Karpas-422 (cell line): ENCODE results near the gene KSR2. TPM values are rescaled to one million over a fixed set of nuclear protein-coding genes. Genes with fewer than 3 reads are reported as not detected.

ENCODE experiments used
- DNase-seq: peaks from one replicate; pipeline ENCODE4 v3.0.0-alpha.2; 2015
- H2AFZ ChIP-seq: fragments of 200-600 bp; sonication (generic); 2 replicates; pipeline ENCODE4 v1.6.1; 2014; ENCODE audit warnings: antibody characterized with exemption, low read length, mixed read lengths
- H3K27ac ChIP-seq: fragments of 200-600 bp; sonication (generic); 2 replicates; pipeline ENCODE4 v1.5.1; 2014; ENCODE audit warnings: mild to moderate bottlenecking, low read length, moderate library complexity
- H3K27me3 ChIP-seq: fragments of 200-600 bp; sonication (generic); 2 replicates; pipeline ENCODE4 v1.6.1; 2014; ENCODE audit warnings: low read length, mixed read lengths
- H3K36me3 ChIP-seq: fragments of 200-600 bp; sonication (generic); 2 replicates; pipeline ENCODE4 v1.6.1; 2014; ENCODE audit warnings: low read length, mixed read lengths; ENCODE audit not compliant: insufficient read depth
- H3K4me1 ChIP-seq: fragments of 200-600 bp; sonication (generic); 2 replicates; pipeline ENCODE4 v1.6.1; 2014; ENCODE audit warnings: mild to moderate bottlenecking, low read length, mixed read lengths
- H3K4me2 ChIP-seq: fragments of 200-600 bp; sonication (generic); 2 replicates; pipeline ENCODE4 v1.6.1; 2014; ENCODE audit warnings: low read length, low read depth, mild to moderate bottlenecking; ENCODE audit not compliant: poor library complexity, severe bottlenecking
- H3K4me3 ChIP-seq: fragments of 200-600 bp; sonication (generic); 2 replicates; pipeline ENCODE4 v1.5.1; 2014; ENCODE audit warnings: mild to moderate bottlenecking, antibody characterized with exemption, low read length, mixed read lengths
- H3K79me2 ChIP-seq: fragments of 200-600 bp; sonication (generic); 2 replicates; pipeline ENCODE4 v1.6.1; 2014; ENCODE audit warnings: mild to moderate bottlenecking, low read length, mixed read lengths
- H3K9ac ChIP-seq: fragments of 200-600 bp; sonication (generic); 2 replicates; pipeline ENCODE4 v1.6.0; 2014; ENCODE audit warnings: low read length
- H3K9me2 ChIP-seq: fragments of 200-600 bp; sonication (generic), shearing (Covaris generic); replicated peaks from 2 replicates; pipeline ENCODE4 v1.6.0; 2014; ENCODE audit warnings: mild to moderate bottlenecking, low read length, moderate library complexity; ENCODE audit not compliant: insufficient read depth
- H3K9me3 ChIP-seq: fragments of 300-700, 200-600 bp; sonication (generic); 2 replicates; pipeline ENCODE4 v1.6.1; 2014; ENCODE audit warnings: low read length, mixed read lengths
- H4K20me1 ChIP-seq: fragments of 200-600 bp; sonication (generic); 2 replicates; pipeline ENCODE4 v1.6.1; 2014; ENCODE audit warnings: mild to moderate bottlenecking, antibody characterized with exemption, low read length, low read depth; ENCODE audit not compliant: insufficient read depth
- total RNA-seq: library from RNA; depleted of rRNA; stranded (reverse); fragments of >200 nt; shearing (Covaris generic); gene quantifications from 2 replicates; pipeline ENCODE4 v1.2.3, GENCODE V29; 2014; ENCODE audit warnings: low replicate concordance

KSR2 gene
- total RNA-seq, 1 experiment from 2014 or later: 0.04 TPM

GRCh38 chr12:117685110-117685926 lies 283.5 kb downstream of the KSR2 start:
- H3K4me2 ChIP-seq: no peak overlapping the region
- H3K4me3 ChIP-seq: no peak overlapping the region
- H3K4me1 ChIP-seq: no peaks in the 10 kb centered on the region
- no peaks in the 10 kb centered on the region for H4K20me1 ChIP-seq
- H3K9me3 ChIP-seq: no peaks in the 10 kb centered on the region
- H3K27me3 ChIP-seq: no peaks in the 10 kb centered on the region
- no peaks in the 10 kb centered on the region for H3K36me3 ChIP-seq
- H3K27ac ChIP-seq: no peak overlapping the region
- H3K79me2 ChIP-seq: no peaks in the 10 kb centered on the region
- H3K9ac ChIP-seq: no peak overlapping the region
- no peaks in the 10 kb centered on the region for H3K9me2 ChIP-seq
- H2AFZ ChIP-seq: no peak overlapping the region
- peak; percentile 48 for DNase-seq

- Histone ChIP-seq H3K4me3 (no peak overlapping the region), H3K9me2 (no peaks in the 10 kb centered on the region), H3K36me3 (no peaks in the 10 kb centered on the region), H3K4me1 (no peaks in the 10 kb centered on the region), H3K9me3 (no peaks in the 10 kb centered on the region), H3K9ac (no peak overlapping the region), H2AFZ (no peak overlapping the region), H3K79me2 (no peaks in the 10 kb centered on the region), H3K27me3 (no peaks in the 10 kb centered on the region), H3K27ac (no peak overlapping the region), H4K20me1 (no peaks in the 10 kb centered on the region), H3K4me2 (no peak overlapping the region)
- no peak for DNase-seq
Measured at GRCh38 chr12:117684471-117684870, 284.3 kb downstream of the KSR2 start.

- no peak overlapping the region for H3K9ac ChIP-seq
- no peak for DNase-seq
- H3K4me2 ChIP-seq: no peak overlapping the region
- H3K9me2 ChIP-seq: no peaks in the 10 kb centered on the region
- H3K9me3 ChIP-seq: no peaks in the 10 kb centered on the region
- no peaks in the 10 kb centered on the region for H4K20me1 ChIP-seq
- H2AFZ ChIP-seq: no peak overlapping the region
- no peak overlapping the region for H3K4me3 ChIP-seq
- no peaks in the 10 kb centered on the region for H3K79me2 ChIP-seq
- no peaks in the 10 kb centered on the region for H3K4me1 ChIP-seq
- H3K27ac ChIP-seq: no peak overlapping the region
- no peaks in the 10 kb centered on the region for H3K27me3 ChIP-seq
- H3K36me3 ChIP-seq: no peaks in the 10 kb centered on the region
Measured at GRCh38 chr12:117680312-117680711, 288.5 kb downstream of the KSR2 start.

GRCh38 chr12:117679776-117680175 lies 289.0 kb downstream of the KSR2 start:
- Histone ChIP-seq H3K36me3 (no peaks in the 10 kb centered on the region), H3K4me3 (no peak overlapping the region), H3K79me2 (no peaks in the 10 kb centered on the region), H2AFZ (no peak overlapping the region), H3K27me3 (no peaks in the 10 kb centered on the region), H4K20me1 (no peaks in the 10 kb centered on the region), H3K27ac (no peak overlapping the region), H3K4me1 (no peaks in the 10 kb centered on the region), H3K9me2 (no peaks in the 10 kb centered on the region), H3K4me2 (no peak overlapping the region), H3K9me3 (no peaks in the 10 kb centered on the region), H3K9ac (no peak overlapping the region)
- no peak for DNase-seq

- Histone ChIP-seq H3K36me3 (no peaks in the 10 kb centered on the region), H3K27ac (no peak overlapping the region), H3K4me1 (no peaks in the 10 kb centered on the region), H3K4me3 (no peak overlapping the region), H3K9me2 (no peaks in the 10 kb centered on the region), H2AFZ (no peak overlapping the region), H3K4me2 (no peak overlapping the region), H3K79me2 (no peaks in the 10 kb centered on the region), H3K9ac (no peak overlapping the region), H3K9me3 (no peaks in the 10 kb centered on the region), H4K20me1 (no peaks in the 10 kb centered on the region), H3K27me3 (no peaks in the 10 kb centered on the region)
- no peak for DNase-seq
Measured at GRCh38 chr12:117674763-117675162, 294.0 kb downstream of the KSR2 start.

GRCh38 chr12:117674313-117674712 lies 294.5 kb downstream of the KSR2 start:
- H3K4me1 ChIP-seq: no peaks in the 10 kb centered on the region
- no peaks in the 10 kb centered on the region for H3K9me3 ChIP-seq
- H3K4me2 ChIP-seq: no peak overlapping the region
- no peaks in the 10 kb centered on the region for H3K9me2 ChIP-seq
- H3K4me3 ChIP-seq: no peak overlapping the region
- no peaks in the 10 kb centered on the region for H3K36me3 ChIP-seq
- H2AFZ ChIP-seq: no peak overlapping the region
- no peaks in the 10 kb centered on the region for H3K27me3 ChIP-seq
- H4K20me1 ChIP-seq: no peaks in the 10 kb centered on the region
- H3K27ac ChIP-seq: no peak overlapping the region
- H3K9ac ChIP-seq: no peak overlapping the region
- no peaks in the 10 kb centered on the region for H3K79me2 ChIP-seq
- no peak for DNase-seq

GRCh38 chr12:117671734-117672133 lies 297.1 kb downstream of the KSR2 start:
- Histone ChIP-seq H3K4me2 (no peak overlapping the region), H3K9ac (no peak overlapping the region), H3K79me2 (no peaks in the 10 kb centered on the region), H3K27me3 (no peaks in the 10 kb centered on the region), H3K36me3 (no peaks in the 10 kb centered on the region), H3K9me3 (no peaks in the 10 kb centered on the region), H3K4me3 (no peak overlapping the region), H3K4me1 (no peaks in the 10 kb centered on the region), H2AFZ (no peak overlapping the region), H4K20me1 (no peaks in the 10 kb centered on the region), H3K27ac (no peak overlapping the region), H3K9me2 (no peaks in the 10 kb centered on the region)
- DNase-seq: peak; percentile 80

GRCh38 chr12:117664169-117664568 lies 304.6 kb downstream of the KSR2 start:
- Histone ChIP-seq H2AFZ (no peak overlapping the region), H3K9me3 (no peaks in the 10 kb centered on the region), H3K4me3 (no peak overlapping the region), H3K36me3 (no peaks in the 10 kb centered on the region), H3K79me2 (no peaks in the 10 kb centered on the region), H4K20me1 (no peaks in the 10 kb centered on the region), H3K27me3 (no peaks in the 10 kb centered on the region), H3K27ac (no peak overlapping the region), H3K4me2 (no peak overlapping the region), H3K9me2 (no peaks in the 10 kb centered on the region), H3K4me1 (no peaks in the 10 kb centered on the region), H3K9ac (no peak overlapping the region)
- no peak for DNase-seq
